SU-DHL-6 (cell line): ENCODE measurements around the gene AEBP1.

Experiments
- H2AFZ ChIP-seq: fragments of 200-600 bp; sonication (generic); 2 replicates; pipeline ENCODE4 v1.6.1; 2014; ENCODE audit warnings: low read depth, mild to moderate bottlenecking, moderate library complexity, mixed read lengths, antibody characterized with exemption, low read length; ENCODE audit not compliant: severe bottlenecking
- H3F3A ChIP-seq: fragments of 200-600 bp; shearing (Covaris generic); 2 replicates; pipeline ENCODE4 v1.6.0; 2016; ENCODE audit warnings: antibody characterized with exemption, mild to moderate bottlenecking; ENCODE audit not compliant: insufficient read depth
- H3K27ac ChIP-seq: fragments of 200-600 bp; sonication (generic); 2 replicates; pipeline ENCODE4 v1.5.1; 2016; ENCODE audit warnings: low read depth, mild to moderate bottlenecking, low read length, moderate library complexity, mixed read lengths
- H3K27me3 ChIP-seq: fragments of 200-600 bp; sonication (generic), shearing (Covaris generic); 2 replicates; pipeline ENCODE4 v1.6.0; 2014; ENCODE audit warnings: mild to moderate bottlenecking, low read length
- H3K36me3 ChIP-seq: fragments of 200-600 bp; sonication (generic); 2 replicates; pipeline ENCODE4 v1.6.1; 2014; ENCODE audit warnings: mild to moderate bottlenecking, low read length, mixed read lengths
- H3K4me2 ChIP-seq: fragments of 300-600, 200-600 bp; shearing (Covaris generic), sonication (generic); 2 replicates; pipeline ENCODE4 v1.6.0; 2014; ENCODE audit warnings: low read length, low read depth, mild to moderate bottlenecking; ENCODE audit not compliant: poor library complexity, severe bottlenecking
- H3K4me3 ChIP-seq: fragments of 200-600 bp; sonication (generic); 2 replicates; pipeline ENCODE4 v1.5.1; 2014; ENCODE audit warnings: antibody characterized with exemption, low read length, mild to moderate bottlenecking, mixed read lengths; ENCODE audit not compliant: insufficient read depth, poor library complexity, severe bottlenecking
- H3K79me2 ChIP-seq: fragments of 200-600 bp; sonication (generic); 2 replicates; pipeline ENCODE4 v1.6.1; 2014; ENCODE audit warnings: mild to moderate bottlenecking, low read length, moderate library complexity; ENCODE audit not compliant: insufficient read depth
- H3K9ac ChIP-seq: fragments of 200-600 bp; sonication (generic); 2 replicates; pipeline ENCODE4 v1.7.0; 2014; ENCODE audit warnings: mild to moderate bottlenecking, low read length
- H3K9me2 ChIP-seq: fragments of 200-600 bp; sonication (generic); replicated peaks from 2 replicates; pipeline ENCODE4 v1.6.1; 2014; ENCODE audit warnings: low read length; ENCODE audit not compliant: insufficient read depth
- H3K9me3 ChIP-seq: fragments of 200-600 bp; sonication (generic); 2 replicates; pipeline ENCODE4 v1.6.1; 2014; ENCODE audit warnings: low read length, mixed read lengths; ENCODE audit not compliant: insufficient read depth
- H4K20me1 ChIP-seq: fragments of 200-600 bp; sonication (generic); 2 replicates; pipeline ENCODE4 v1.6.1; 2014; ENCODE audit warnings: low read depth, mild to moderate bottlenecking, antibody characterized with exemption, low read length, moderate library complexity, mixed read lengths
- EZH2phosphoT487 ChIP-seq: fragments of 200-600 bp; sonication (generic), shearing (Covaris generic); conservative IDR thresholded peaks from 2 replicates; pipeline ENCODE4 v1.6.1; 2018; ENCODE audit warnings: mild to moderate bottlenecking, antibody characterized with exemption, low read length, moderate library complexity, mixed read lengths
- TF ChIP-seq, protein P1 (sequence below): fragments of 200-600 bp; sonication (generic); IDR thresholded peaks from one replicate; pipeline ENCODE4 v1.5.1; 2017; ENCODE audit warnings: antibody characterized with exemption, mild to moderate bottlenecking, low read length, moderate library complexity; ENCODE audit not compliant: insufficient read depth, poor library complexity, severe bottlenecking

AEBP1 gene

DNA sequence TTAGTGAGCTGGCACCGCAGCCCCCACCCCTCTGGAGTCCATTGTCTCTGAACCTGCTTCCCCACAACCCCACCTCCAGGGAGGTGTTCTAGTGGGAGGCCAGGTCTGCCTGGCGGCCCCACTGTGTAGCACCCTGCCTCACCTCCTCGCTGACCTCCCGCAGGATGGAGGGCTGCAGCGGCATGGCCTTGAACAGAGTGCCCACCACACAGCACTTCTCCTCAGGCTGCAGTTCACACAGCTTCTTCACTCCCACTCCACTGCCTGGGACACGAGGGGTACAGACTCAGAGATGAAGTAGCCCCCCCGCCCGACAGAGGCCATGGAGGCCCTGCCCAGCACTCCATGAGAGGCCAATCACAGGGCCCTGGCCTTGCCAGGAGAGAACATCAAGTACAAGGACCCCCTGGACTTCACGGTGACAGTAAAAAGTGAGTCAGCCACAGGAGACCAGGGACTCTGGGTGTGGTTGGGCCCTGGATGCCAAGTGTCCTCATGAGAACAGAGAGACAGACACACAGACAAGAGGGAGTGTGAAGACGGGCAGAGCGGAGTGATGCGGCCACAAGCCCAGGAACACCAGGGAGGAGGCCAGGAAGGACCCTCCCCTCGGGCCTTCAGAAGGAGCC lies 13.8 kb downstream of the AEBP1 start:
- Histone ChIP-seq H3K9ac (no peak overlapping the region), H3K4me3 (no peak overlapping the region), H3K4me2 (no peak overlapping the region), H3K9me3 (no peaks in the 10 kb centered on the region), H3K79me2 (peaks cover 23% of the 10 kb centered on the region), H3K27me3 (no peaks in the 10 kb centered on the region), H3F3A (no peaks in the 10 kb centered on the region), H4K20me1 (no peaks in the 10 kb centered on the region), H3K9me2 (no peaks in the 10 kb centered on the region), H3K36me3 (peaks cover 5% of the 10 kb centered on the region; the same call in 1 of the 2 replicates), H3K27ac (no peak overlapping the region), H2AFZ (no peak overlapping the region)
- no peak for TF ChIP-seq EZH2phosphoT487
- TF ChIP-seq, protein P1, sequence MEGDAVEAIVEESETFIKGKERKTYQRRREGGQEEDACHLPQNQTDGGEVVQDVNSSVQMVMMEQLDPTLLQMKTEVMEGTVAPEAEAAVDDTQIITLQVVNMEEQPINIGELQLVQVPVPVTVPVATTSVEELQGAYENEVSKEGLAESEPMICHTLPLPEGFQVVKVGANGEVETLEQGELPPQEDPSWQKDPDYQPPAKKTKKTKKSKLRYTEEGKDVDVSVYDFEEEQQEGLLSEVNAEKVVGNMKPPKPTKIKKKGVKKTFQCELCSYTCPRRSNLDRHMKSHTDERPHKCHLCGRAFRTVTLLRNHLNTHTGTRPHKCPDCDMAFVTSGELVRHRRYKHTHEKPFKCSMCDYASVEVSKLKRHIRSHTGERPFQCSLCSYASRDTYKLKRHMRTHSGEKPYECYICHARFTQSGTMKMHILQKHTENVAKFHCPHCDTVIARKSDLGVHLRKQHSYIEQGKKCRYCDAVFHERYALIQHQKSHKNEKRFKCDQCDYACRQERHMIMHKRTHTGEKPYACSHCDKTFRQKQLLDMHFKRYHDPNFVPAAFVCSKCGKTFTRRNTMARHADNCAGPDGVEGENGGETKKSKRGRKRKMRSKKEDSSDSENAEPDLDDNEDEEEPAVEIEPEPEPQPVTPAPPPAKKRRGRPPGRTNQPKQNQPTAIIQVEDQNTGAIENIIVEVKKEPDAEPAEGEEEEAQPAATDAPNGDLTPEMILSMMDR, result no peak

DNA sequence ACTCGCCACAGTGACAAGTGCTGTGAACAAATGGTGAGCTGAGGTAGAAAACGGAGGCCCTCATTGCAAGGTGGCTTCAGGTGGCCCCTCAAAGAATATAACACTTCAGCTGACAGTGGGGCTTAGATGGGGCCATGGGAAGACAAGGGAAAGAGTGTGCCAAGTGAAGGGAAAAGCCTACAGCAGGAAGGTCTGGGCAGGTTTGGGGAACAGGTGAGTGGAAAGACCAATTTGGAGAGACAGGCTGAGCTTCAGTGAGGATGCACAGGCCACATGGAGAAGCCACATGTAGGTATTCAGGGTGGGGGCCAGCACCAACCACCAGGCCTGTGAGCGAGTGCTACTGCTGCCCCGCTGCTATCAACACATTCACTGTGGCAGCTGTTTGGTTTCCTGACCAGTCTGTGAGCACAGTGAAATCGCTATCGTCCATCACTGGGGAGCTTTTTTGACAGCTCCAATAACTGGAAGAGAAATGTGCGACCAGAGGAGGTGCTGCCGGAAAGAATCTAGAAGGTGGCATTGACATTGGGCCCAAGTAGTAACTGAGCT lies 15.8 kb downstream of the AEBP1 start:
- Histone ChIP-seq H4K20me1 (no peaks in the 10 kb centered on the region), H3K27ac (no peak overlapping the region), H3K36me3 (peaks cover 5% of the 10 kb centered on the region; the same call in 1 of the 2 replicates), H3K9me3 (no peaks in the 10 kb centered on the region), H3K9me2 (no peaks in the 10 kb centered on the region), H3K4me3 (no peak overlapping the region), H2AFZ (no peak overlapping the region), H3K9ac (no peak overlapping the region), H3K79me2 (peaks cover 25% of the 10 kb centered on the region), H3K27me3 (no peaks in the 10 kb centered on the region), H3K4me2 (no peak overlapping the region), H3F3A (peaks cover 2% of the 10 kb centered on the region)
- TF ChIP-seq, protein P1, result no peak
- TF ChIP-seq EZH2phosphoT487, result no peak

DNA sequence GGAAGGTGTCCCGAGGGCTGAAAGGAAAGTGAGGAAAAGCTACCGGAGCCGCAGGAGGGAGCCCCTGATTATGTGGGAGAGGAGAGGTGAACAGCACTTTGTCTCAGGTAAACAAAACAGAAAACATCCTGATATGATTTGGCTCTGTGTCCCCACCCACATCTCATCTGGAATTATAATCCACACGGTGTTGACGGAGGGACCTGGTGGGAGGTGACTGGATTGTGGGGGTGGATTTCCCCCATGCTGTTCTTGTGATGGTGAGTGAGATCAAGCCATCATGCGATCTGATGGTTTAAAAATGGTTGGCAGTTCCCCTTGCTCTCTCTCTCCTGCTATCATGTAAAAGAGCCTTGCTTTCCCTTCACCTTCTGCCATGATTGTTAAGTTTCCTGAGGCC lies 16.2 kb downstream of the AEBP1 start:
- no peaks in the 10 kb centered on the region for H4K20me1 ChIP-seq
- H2AFZ ChIP-seq, result no peak overlapping the region
- H3K27ac ChIP-seq, result no peak overlapping the region
- no peaks in the 10 kb centered on the region for H3K9me2 ChIP-seq
- H3K4me2 ChIP-seq, result no peak overlapping the region
- peaks cover 7% of the 10 kb centered on the region for H3F3A ChIP-seq
- H3K9ac ChIP-seq, result no peak overlapping the region
- H3K27me3 ChIP-seq, result no peaks in the 10 kb centered on the region
- TF ChIP-seq, protein P1, result no peak
- TF ChIP-seq EZH2phosphoT487, result no peak
- peaks cover 5% of the 10 kb centered on the region; the same call in 1 of the 2 replicates for H3K36me3 ChIP-seq
- H3K4me3 ChIP-seq, result no peak overlapping the region
- peaks cover 25% of the 10 kb centered on the region for H3K79me2 ChIP-seq
- H3K9me3 ChIP-seq, result no peaks in the 10 kb centered on the region
